NCI-H345 treated with DMSO at 0.1 percent for 48 hours (cell line): ENCODE results near the gene ENKD1.
A peak's percentile ranks its signal among the peaks of the same experiment; 100 is the strongest.

Experiments used
- DNase-seq: peaks from one replicate; lab custom pipeline; 2025; ENCODE audit not compliant: unreplicated experiment; lab: John Stamatoyannopoulos, UW

ENKD1 gene

DNA sequence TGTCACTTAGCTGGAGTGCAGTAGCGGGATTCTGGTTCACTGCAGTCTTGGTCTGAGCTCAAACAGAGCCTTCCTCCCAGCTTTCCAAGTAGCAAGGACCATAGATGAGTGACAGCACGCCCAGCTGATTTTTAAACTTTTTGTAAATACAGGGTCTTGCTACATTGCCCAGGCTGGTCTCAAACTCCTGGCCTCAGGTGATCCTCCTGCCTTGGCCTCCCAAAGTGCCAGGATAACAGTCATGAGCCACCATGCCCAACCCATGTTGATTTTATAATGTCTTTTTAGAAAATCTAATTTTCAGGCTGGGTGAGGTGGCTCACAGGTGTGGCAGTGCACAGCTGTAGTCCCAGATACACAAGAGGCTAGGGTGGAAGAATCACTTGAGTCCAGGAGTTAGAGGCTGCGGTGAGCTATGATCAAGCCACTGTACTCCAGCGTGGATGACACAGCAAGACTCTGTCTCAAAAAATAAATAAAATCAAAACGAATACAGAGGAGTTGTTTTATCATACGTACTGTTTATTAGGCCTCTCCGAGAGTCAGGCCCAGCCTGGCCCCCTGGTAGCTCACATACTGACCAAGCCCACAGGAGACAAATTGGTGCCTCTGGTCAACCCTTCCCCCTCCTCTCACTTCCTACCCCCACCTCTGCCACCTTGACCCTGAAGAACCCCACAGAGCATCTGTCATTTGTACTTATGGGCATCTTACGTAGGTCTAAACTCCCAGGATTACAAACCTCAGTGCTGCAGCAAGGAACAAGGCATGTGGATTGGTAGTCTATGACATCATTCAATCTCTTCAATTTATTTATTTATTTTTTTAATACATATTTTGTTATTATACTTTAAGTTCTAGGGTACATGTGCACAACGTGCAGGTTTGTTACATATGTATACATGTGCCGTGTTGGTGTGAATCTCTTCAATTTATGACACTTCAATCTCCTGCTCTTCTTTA is 13.7 kb upstream of the ENKD1 start:
- no peak for DNase-seq

DNA sequence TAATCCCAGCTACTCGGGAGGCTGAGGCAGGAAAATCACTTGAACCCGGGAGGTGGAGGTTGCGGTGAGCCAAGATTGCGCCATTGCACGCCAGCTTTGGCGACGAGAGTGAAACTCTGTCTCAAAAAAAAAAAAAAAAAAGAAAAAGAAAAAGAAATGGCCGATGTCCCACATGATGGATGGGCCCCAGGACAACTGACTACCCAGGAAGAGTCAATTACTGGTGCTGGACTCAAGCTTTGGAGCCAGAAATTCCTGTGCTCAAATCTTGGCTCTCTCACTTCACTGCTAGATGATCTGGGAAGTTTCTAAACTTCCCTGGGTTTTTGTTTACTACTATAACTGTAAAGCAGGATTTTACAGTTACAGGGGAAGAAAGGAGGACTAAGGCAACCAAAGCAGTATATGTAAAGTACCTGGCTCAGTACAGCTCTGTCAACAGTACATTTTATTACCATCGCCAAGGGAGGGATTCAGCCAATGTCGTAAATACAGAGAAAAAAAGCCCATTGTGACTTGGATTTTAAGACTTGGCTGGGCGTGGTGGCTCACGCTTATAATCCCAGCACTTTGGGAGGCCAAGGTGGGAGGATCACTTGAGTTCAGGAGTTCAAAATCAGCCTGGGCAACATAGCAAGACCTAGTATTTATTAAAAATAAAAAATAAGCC is 11.9 kb upstream of the ENKD1 start:
- no peak for DNase-seq

DNA sequence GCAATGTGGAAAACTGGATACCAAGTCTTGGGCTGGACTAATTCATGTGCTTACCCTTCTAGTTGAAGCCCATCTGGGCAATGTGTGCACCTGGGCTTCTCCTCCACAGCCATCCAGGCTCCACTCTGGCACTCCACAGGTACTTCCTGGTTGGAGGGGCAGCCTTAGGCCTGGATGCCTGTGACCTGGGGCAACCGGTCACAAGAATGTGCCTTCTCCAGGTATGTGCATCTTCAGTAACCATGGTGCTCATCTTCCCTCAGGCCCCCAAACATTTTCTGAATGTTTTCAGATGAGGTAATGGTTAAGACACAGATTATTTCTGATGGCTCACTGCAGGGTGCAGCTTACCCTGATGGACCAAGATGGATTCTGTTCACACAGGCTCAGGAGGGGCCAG is 11.2 kb upstream of the ENKD1 start:
- no peak for DNase-seq

DNA sequence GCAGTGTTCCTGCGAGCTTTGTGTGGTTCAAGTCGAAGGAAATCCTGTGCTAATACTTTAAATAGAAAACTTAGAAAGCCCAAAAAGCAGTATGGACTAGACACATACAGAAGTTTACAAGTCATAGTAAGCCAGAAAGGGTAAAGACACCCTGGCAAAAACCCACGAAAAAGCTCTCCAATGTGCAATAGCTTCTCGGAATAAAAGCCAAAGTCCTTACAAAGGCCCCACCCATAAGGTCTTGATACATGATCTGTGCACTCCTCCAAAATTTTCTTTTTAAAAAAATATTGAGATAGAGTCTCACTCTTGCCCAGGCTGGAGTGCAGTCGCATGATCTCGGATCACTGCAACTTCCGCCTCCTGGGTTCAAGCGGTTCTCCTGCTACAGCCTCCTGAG is 10.4 kb upstream of the ENKD1 start:
- no peak for DNase-seq

DNA sequence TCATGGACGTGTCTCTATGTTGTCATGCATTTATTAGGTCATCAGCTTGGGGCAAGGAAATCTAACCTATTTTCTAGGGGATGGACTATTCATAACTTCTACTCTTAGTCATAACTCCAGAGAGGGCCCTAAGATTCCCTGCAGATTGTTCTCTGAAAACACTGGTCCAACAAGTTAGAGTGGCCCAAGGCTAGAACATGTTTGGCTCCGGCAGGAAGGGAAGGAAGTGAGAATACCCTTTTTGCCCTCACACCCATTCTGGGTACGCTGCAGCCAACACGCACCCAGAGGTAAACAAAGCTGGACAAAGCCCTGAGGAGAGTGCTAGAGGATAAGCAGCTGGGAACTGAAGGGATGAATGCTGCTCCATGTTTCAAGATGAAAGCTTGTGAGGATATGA is 10.0 kb upstream of the ENKD1 start:
- DNase-seq = no peak

DNA sequence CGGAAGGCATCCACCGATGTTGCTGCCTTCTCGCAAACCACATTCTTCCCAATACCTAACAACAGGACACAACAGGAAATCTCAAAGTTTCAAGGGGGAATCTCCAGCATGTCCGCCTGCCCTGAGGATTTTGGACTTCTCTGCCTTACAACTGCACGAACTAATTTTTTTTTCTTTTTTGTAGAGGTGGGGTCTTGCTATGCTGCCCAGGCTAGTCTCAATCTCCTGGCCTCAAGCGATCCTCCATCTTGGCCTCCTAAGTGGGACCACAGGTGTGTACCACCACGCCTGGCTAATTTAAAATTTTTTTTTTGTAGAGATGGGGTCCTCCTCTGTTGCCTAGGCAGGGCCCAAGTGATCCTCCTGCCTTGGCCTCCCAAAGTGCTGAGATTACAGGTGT is 9.4 kb upstream of the ENKD1 start:
- DNase-seq = no peak

DNA sequence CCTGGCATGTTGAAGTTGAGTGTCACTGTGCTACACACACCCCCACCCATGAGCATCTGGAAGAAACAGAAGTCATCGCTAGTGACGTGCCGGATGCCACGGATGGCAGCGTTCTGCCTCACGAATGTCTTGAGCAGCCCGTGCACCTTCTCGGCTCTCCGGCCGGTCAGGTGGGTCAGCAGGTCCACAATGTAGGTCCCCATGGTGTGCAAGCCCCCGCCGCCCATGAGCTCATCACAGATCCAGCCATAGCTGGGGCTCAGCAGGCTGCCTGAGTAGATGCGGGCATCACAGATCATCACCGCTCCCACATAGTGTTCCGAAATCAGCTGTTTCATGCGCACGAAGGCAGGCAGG is 9.0 kb upstream of the ENKD1 start:
- DNase-seq = no peak

DNA sequence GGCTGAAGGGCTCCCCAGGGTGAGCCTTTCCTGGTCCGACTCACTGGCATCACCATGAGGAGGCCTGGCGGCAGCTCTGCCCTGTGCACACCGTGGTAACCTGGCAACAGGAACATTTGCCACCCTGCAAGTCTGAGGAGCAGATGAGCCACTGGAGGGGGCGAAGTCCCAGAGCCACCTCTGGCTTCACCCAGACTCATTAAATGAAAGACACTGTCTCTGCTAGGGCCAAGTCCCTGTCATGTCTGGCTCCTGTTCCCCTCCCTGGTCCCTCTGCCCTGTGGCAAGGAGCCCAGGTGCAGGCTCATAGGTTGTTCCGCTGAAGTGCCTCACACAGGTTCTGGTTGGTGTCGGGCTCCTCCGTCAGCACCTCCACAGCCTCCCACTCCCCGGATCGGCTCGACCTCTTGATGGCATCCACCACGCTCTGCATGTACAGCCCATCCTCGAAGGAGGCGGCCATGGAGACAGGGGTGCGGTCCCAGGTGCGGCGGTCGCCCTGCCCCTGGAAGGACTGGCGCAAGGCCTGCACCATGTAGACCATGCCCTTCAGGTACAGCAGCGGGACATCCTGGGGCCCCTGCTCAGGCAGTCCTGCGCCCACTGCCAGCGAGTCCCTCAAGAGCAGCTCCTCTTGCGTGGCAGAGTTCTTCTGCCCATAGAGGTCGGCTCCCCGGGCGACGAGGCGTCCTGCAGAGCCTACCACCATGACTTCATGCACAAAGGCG is 8.5 kb upstream of the ENKD1 start:
- no peak for DNase-seq

DNA sequence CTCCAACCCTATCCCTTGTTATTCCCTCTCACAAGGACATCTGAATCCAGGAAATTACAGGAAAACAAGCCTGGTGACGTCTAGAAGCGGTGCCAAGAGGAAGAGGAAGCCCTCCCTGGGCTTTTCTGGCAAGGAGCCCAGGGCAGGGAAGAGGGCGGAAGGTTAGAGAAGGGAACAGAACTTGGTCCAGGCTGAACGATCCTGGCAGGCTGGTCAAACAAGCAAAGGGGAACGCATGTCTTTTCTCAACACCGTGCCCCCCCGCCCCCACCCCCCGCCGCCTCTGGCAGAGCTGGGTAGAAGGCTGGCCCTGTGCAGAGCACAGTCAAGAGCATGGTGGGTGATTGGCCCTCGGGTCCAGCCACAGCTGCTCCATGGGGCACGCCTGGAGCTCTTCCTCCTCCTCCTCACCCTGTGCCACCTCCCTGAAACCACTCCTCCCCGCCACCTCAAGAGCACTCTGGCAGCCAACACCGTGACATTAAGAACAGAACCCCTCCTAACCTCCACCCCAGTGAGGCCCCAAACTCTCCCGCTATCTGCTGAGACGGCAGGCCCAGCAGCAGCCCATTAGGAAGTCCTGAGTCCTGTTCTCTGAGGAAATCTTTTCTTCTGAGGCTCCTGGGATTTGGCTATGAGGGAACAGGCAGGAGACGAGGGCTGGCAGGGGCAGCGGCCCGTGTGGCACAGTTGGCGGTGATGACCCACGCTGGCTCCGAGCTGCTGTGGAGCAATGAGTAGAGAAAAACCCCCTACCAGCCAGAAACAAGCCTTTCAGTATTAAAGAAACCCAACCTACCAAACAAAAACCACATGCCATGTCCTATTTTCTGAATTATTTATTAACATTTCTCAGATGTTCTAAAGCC is 7.4 kb upstream of the ENKD1 start:
- no peak for DNase-seq

DNA sequence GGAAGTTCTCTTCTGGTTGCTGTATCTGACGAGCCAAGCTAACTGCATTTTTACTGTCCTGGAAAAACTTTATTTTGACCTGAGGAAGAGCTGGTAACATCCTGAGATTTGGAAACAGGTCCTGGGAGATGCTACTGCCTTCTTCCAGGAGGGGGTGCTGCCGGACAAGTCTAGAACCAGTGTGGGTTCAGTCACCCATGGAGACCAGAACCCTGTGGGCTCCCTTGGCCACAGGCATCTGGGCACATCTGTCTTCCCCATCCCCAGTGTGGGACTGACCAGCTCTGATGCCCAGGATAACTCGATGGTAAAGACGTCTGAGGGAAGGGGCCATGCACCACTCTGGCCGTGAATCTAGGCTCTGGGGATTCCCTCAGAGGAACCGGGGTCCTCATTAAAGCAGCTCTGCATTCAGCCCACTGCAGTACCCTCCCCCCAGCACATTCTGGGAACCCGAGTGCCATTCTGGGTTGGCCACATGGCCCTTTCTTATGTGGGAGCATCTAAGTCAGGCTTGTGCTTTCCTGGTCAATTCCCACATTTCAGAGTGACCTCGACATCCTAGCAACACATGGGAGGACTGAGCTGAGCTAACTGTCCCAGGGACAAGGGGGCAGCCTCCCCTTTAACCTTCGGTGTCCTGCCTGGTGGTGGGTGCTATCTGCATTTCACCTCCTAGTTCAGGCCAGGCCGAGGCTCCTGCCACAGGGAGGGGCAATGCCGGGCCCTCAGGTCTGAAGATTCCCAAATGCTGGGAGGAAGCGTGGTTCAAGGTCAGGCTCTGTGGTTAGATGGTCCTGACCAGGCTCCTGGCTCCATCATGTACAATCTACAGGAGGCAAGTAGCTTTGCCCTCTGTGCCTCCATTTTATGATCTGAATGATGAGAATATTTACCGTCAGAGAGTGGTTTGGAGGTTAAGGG is 6.5 kb upstream of the ENKD1 start:
- no peak for DNase-seq

DNA sequence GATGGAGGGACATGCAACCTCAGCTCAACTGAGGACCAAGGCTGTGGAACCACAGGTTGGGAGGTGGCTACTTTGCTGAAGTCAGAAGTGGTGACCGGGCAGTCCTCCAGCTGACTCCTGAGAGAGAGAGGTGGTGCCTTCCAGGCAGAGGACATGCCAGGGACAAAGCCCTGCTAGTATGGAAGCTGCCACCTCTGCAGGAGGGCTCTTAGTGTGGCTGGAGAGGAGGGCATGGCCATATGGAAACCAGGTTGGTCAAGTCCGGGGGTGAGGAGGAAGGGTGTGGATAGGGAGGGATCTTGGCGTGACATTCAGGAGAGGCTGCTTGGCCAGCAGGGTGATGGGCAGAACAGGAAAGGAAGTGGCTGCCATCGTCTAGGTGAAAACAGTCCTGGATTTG is 5.8 kb upstream of the ENKD1 start:
- no peak for DNase-seq

DNA sequence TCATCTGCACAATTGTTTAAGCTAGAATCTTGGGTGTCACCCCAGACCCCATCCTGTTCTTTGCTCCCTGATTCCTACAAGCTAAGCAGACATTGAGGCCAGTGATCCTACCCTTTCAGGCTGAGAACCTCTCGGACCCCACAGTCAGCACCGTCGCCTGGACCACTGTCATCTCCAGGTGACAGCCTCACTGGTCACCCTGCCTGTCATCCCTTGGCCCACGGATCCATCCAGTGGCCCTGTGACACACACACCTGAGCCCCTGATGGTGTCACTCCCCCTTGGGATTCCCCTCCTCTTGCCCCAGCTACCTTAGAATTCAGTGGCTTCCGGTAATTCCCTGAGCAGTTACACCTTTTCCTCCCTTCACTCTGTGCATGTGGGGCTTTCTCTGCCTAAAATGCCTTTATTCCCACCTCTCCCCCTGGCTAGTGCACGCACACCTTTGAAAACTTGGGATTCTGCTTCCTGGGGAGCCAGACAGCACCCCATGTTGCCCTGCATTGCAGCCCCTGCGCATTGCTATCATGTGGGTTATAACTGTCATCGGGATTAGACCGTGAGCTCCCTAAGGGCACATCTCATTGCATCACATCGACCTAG is 3.0 kb upstream of the ENKD1 start:
- no peak for DNase-seq

DNA sequence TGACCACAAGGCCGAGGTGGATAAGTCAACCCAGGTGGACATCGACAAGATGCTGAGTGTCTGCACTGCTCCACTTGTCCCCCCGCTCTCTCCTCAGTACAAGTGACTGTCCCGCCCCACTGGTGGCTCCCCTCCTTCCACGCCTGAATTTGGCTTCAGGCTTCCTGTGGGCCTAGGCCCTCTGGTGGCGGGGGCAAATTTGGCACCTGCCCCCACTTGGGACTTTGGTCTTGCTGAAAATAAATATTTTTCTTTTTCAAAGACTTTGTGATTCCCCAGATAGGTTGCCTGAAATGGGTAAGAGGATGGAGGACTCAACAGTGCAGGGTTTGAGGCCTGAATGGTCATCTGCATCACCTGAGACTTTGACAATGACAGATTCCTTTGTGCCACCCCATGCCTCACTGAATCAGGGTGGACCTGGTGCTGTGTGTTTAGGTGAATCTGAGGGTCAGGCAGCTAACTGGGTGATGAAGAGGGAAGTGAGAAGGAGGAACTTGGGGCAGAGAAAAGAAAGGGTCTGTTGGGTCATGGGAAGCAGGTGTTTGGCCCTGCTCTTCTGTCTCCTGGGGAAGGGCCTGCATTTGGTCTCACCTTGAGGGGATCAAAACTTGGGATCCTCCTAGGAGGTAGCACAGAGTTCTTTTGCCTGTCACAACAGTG is 2.1 kb upstream of the ENKD1 start:
- no peak for DNase-seq

DNA sequence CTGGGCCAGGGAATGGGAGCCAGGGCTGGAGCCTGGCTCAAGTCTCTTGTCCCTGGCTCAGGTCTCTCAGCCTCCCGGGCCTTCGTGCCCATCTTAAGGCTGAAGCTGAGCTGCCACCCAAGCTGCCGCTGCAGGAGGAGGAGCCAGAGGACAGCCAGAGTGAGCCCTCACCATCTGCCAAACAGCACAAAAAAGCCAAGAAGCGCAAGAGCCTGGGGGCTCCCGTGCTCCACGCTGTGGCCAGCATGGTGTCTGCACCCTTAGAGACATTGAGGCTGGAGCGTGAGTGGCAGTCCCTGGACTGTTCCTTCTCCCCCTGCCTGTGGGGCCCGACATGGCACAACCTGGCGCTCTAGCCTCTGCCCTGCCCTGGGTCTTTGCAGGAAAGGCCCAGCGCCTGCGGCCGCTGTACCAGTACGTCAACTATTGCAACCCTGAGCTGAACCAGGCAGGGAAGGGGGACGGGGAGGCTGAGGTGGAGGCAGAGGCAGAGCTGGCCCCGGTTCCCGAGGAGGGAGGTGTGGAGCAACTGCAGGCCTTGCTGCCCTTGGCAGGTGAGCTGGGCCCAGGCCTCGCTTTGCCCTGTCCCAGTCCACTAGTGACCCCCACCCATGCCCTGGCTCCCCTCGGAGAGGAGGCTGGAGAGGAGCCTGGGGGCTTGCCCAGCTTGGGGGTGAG is 1.4 kb upstream of the ENKD1 start:
- peak; percentile 39 for DNase-seq

DNA sequence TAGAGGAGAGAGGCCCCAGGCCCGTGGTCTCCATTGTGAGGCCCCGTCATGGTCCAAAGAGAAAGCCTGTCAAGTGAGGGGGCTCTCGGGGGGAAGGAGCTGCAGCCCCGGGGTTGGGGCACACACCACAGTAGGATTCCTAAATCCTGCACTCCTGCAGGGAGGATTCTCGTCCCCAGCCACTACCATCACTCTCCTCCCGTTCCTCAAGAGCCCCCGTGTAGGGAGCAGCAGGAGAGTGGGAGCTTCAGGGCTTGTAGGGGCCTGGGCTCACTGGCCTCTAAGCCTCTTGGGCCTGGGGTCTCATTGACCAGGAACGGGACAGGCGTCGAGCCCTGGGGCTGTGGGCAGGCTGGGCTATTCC is 885 bp upstream of the ENKD1 start:
- no peak for DNase-seq

DNA sequence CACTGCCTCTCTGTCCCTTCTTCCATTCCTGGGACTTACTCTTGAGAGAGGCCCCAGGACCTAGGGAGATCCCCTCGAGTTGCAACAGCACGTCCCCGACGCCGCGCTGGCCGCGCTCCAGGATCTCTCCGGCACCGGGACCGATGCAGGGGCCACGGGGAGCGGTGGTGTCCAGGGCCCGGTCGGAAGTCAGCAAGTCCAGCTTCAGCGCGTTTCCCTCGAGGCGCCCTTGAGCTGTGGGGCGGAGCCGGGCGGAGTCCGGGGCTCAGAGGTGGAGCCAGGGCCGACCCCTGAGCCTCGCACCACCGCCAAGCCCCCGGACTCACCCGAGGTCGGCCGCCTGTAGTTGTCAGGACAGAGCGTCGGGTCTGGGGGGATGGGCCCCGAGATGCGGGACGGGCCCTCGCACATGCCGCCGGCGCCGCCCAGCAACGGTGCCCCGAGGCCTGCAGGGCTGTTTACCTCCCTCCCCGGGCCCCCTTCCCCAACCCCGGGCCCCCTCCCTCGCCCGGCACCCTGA is 458 bp downstream of the ENKD1 start:
- no peak for DNase-seq

DNA sequence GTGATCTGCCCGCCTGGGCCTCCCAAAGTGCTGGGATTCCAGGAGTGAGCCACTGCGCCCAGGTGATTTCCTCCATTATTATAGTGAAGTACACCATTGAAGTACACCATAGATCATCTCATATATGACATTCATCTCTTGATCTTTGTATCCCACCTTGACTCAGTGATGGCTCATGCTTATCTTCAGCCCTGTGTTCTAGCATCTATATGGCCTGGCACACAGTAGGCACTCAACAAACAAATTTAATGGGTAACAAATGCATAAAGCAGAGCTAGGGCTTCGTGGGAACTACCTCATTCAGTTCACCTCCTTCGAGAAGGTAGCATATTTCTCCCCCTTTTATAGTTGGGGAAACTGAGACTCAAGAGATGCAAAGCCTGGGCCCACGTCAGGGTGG is 952 bp downstream of the ENKD1 start:
- no peak for DNase-seq

DNA sequence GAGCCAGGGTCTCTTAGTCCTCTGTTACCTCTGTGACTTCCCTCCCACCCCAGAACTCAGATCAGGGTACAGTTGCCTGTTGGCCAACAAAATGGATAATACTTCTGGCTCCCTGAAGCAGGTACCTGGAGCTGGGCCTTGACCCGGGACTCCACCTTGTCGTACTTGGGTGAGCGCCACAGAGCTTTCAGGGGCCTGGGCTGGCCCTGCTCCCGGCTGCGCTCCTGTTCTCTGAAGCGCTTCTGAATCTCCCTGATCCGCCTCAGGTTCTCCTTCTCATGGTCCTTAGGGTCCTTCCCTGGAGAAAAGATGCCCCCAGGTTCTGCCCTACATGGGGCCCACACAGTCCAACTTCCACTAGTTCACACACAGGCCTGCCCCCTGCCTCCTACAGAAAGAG is 1.7 kb downstream of the ENKD1 start:
- no peak for DNase-seq
